HG03520 (cell line): ENCODE results near the gene UBALD1.
"Not testable (repeated sequence)": the region's sequence is repeated elsewhere in the genome, so short reads cannot be mapped to it uniquely, and the experiment has no call there.

Source experiments
- ATAC-seq: cut with Tn5 transposase; IDR thresholded peaks from one replicate; pipeline ENCODE4 v1.9.1; 2021; ENCODE audit warnings: mild to moderate bottlenecking, moderate library complexity; ENCODE audit not compliant: unreplicated experiment

UBALD1 gene

GRCh38 chr16:4599545-4599944, 15.1 kb downstream of the UBALD1 start:
- ATAC-seq, result no peak

DNA sequence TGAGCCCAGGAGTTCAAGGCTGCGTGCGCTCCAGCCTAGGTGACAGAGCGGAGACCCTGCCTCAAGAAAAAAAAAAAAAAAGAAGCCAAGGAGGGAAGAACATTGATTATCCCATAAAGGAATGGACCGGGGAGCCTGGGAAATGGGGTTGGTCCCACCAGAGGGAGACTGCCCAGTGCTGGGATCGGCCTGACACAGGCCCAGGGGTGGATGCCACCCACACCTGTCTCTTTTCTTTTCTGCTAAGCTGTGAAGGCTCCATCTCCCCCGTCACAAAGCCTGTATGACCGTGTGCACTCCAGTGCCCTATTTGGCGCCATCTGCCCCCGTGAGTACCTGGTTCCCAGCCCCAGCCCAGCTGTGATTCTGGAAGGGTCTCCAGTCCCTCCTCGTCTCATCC, 15.7 kb downstream of the UBALD1 start:
- no peak for ATAC-seq

DNA sequence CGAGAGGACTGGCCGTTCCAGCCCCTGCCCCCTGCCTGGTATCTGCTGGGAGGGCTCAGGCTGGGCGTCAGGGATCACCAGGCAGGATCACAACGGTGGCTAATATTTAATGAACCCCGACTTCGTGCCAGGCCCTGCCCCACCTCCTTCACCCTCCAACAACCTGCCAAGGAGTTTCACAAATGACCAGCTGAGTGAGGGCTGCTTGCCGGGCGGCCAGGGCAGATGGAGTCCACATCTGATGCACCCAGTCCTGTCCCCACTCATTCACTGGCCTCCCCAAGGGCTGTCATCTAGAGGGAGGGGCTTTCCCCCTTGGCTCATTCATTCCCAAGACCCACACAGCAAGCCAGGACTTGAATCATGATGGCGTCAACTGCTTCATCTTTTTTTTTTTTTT, 17.5 kb downstream of the UBALD1 start:
- ATAC-seq, result no peak

GRCh38 chr16:4594433-4595410, 20.0 kb downstream of the UBALD1 start:
- no peak for ATAC-seq

GRCh38 chr16:4593086-4593485, 21.6 kb downstream of the UBALD1 start:
- no peak for ATAC-seq

DNA sequence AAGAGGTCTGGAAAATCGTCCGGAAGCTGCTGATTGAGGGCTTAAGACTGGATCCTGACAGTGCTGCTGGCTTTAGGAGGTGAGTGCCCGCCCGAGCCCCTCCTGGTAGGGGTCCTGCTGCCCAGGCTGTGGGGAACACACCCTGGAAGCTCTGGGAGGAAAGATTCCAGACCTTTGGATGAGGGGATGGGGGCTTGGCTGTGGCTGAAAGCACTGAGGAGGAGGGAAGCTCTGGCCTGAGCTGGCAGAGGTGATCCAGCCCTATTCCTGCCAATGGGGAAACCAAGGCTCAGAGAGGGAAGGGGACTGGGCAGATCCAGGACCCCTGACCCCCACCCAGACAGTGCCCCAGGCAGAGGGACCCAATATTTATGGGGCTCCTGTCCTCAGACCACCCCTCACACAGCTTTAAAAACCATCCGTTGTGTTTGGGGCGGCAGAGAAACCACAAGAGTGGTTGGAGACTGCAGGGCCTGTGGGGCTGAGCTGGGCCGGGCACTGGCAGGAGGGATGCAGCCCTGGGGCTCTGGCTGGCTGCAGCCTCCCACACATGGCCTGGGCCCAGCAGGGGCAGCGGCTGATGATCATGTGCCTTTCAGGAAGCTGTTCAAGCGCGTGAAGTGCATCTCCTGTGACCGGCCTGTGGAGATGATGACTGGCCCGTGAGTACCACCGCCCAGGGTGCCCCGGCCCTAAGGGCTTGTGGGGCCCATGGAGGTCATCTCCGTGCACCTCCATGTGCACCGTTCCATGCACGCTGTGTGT, 22.8 kb downstream of the UBALD1 start:
- ATAC-seq, result no peak

DNA sequence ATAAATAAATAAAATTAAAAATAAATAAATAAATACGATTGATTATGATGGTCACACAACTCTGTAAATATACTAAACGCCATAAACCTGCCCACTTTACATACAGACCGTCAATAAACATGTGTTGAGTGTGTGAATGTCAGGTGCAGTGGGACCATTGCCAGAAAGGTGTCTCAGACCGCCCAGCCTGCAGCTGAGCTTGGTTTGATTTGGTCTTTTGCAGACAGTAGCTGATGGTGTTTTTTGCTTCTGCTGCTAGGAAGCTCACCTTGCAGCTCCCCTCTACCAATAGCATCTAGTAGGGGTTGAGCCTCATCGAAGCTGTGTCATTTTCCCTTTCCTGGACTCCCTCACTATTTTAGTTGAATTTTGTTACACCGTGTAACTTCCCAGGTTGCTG, 23.5 kb downstream of the UBALD1 start:
- ATAC-seq, result no peak

DNA sequence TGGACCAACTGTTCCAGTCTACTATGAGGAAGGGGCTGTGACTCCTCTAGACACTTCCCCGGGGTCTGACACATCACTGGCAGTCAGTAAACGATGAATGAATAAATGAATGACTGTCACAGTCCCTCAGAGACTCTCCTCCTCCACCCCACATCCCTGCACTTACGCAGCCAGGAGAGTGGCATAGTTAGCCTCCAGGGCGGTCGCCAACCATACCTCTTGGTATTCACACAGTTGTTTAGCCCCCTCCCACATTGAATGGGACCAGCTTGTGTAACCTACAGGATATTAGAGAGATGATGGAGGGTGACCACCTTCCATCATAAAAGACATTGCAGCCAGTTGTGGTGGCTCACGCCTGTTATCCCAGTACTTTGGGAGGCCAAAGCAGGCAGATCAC, 25.7 kb downstream of the UBALD1 start:
- ATAC-seq, result no peak

- no peak for ATAC-seq
Measured at GRCh38 chr16:4588386-4588785, 26.3 kb downstream of the UBALD1 start.

GRCh38 chr16:4586291-4586690, 28.4 kb downstream of the UBALD1 start:
- ATAC-seq, result no peak

- no peak for ATAC-seq
Measured at GRCh38 chr16:4583906-4584305, 30.8 kb downstream of the UBALD1 start.

DNA sequence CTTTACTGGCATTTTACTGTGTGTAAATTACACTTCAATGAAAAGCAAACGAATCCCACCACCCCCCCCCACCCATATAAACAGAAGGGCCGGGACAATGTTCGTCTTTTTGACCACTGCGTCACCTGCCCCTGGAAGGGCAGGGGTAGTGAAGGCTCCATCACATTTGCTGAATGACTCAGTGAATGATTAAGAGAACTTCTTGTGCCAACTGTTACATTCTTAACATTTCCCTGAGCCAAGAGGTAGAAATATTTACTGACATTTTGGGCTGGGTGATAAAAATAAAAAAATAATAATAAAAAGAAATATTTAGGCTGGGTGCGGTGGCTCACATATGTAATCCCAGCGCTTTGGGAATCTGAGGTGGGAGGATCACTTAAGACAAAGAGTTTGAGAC, 34.4 kb downstream of the UBALD1 start:
- ATAC-seq, result no peak

- ATAC-seq, result no peak
Measured at GRCh38 chr16:4578961-4579530, 35.6 kb downstream of the UBALD1 start.

DNA sequence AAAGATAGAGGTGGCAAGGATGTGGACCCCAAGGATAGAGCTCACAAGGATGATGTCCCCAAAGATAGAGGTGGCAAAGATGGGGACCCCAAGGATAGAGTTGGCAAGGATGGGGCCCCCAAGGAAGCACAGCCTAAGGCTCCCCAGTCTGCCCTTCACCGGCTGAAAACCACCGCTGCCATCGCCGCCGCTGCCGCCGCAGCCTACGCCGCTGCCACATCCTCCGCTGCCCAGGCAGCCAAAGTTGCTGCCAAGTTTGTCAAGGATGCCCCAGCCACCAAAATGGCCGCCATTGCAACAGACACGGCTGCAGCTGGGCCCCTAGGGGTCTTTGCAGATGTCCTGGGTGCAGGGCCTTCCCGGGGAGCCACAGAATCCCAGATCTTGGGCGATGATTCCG, 38.7 kb downstream of the UBALD1 start:
- ATAC-seq, result no peak

- ATAC-seq, result no peak
Measured at GRCh38 chr16:4574919-4575705, 39.6 kb downstream of the UBALD1 start.

GRCh38 chr16:4573926-4574325, 40.8 kb downstream of the UBALD1 start:
- ATAC-seq, result not testable (repeated sequence)

DNA sequence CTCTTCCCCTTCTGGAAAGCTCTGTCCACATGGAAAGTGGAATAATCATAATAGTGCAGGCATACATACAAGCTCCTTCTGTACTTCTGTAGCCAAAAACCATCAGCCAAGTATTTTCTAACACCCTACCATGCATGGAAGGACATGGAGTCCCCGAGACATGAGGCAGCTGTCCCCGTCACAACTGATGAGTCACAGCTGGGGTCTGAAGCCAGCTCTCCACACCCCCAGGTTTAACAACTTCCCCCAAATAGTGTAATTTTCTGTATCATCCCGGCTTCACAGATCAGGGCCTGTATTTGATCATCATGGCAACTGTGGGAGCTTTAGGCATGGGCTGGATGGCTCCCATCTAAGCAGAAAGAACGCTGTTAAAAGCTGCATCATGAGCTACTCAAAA, 42.0 kb downstream of the UBALD1 start:
- ATAC-seq, result no peak

DNA sequence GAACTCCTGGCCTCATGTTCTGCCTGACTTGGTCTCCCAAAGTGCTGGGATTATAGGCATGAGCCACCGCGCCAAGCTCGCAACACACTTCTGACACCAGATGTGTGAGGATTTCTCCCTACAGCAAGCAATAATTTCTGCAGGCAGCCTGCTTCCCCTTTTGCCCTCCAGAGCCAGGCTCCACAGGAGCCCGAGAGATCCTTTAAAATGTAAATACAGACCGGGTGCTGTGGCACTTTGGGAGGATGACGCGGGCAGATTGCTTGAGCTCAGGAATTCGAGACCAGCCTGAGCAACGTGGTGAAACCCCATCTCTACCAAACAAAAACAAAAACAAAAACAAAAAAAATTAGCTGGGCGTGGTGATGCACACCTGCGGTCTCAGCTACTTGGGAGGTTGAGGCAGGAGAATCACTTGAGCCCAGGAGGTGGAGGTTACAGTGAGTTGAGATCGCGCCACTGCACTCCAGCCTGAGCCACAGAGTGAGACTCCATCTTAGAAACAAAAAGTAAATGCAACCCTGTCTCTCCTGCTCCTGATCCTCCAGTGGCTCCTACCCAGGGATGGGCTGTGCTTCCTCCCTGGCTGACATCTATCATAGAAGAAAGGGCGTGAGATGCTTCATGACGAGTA, 43.9 kb downstream of the UBALD1 start:
- ATAC-seq, result no peak

DNA sequence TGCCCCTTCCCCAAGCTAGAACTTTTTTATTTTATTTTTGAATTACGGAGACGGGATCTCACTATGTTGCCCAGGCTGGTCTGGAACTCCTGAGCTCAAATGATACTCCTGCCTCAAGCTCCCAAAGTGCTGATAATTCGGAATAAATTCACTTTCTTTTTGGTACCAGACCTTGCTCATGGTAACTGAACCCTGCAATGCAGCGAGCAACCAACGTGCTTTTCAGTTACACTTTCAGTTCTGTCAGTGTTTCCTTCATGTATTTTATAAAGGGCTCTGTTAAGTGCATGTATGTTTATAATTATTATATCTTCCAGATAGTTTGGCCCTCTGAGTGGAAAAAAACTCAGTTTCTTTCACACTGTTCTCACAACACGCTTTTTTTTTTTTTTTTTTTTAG, 44.6 kb downstream of the UBALD1 start:
- ATAC-seq, result no peak

DNA sequence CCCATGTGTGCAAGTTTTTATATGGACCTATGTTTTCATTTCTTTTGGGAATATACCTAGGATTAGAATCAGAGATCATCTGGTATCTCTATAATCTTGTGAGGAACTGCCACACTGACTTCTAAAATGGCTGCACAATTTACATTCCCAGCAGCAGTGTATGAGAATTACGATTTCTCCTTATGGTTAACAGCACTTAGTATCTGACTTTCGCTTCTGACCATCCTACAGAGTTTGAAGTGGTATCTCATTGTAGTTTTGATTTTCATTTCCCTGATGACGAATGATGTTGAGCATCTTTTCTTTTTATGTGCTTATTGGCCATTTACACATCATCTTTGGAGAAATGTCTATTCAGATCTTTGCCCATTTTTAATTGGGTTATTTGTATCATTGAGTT, 48.5 kb downstream of the UBALD1 start:
- no peak for ATAC-seq
